ENCODE data around the gene ARHGAP15.

Gene ARHGAP15

DNA sequence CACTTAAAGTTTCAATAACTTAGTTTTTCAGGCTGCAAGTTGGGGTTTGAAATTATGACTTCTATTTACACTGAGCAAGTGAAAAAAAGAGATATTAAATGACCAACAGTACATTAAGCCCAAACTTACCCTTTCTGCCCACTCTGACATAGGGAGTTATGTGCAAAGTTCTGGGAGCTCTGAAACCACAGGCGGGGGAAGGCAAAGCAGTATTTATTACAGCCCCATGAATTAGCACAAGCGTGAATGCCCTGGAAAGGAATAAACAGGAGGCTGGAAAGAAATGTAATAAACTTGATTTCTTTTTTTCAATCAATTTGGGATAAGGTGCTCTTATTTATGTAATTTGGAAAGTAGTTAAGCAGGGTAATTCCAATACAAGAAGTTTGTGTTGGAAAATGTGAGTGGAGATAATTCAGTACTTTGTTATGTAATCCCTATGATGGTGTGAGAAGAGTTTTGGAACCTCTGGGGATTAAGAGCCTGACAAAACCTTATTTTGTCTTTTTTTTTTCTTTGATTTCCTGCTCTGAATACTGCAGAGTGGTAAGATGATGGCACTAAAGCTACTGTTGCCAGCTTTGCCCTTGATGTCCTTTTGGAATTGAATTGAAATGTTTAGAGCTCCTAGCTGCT lies 351.5 kb downstream of the ARHGAP15 start:
- TF ChIP-seq, protein P1, sequence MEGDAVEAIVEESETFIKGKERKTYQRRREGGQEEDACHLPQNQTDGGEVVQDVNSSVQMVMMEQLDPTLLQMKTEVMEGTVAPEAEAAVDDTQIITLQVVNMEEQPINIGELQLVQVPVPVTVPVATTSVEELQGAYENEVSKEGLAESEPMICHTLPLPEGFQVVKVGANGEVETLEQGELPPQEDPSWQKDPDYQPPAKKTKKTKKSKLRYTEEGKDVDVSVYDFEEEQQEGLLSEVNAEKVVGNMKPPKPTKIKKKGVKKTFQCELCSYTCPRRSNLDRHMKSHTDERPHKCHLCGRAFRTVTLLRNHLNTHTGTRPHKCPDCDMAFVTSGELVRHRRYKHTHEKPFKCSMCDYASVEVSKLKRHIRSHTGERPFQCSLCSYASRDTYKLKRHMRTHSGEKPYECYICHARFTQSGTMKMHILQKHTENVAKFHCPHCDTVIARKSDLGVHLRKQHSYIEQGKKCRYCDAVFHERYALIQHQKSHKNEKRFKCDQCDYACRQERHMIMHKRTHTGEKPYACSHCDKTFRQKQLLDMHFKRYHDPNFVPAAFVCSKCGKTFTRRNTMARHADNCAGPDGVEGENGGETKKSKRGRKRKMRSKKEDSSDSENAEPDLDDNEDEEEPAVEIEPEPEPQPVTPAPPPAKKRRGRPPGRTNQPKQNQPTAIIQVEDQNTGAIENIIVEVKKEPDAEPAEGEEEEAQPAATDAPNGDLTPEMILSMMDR (IDR thresholded peaks at IDR 0.05; ENCODE audit: extremely low read depth, missing control alignments) = no peak
- no peak for DNase-seq (ENCODE audit: low spot score)

DNA sequence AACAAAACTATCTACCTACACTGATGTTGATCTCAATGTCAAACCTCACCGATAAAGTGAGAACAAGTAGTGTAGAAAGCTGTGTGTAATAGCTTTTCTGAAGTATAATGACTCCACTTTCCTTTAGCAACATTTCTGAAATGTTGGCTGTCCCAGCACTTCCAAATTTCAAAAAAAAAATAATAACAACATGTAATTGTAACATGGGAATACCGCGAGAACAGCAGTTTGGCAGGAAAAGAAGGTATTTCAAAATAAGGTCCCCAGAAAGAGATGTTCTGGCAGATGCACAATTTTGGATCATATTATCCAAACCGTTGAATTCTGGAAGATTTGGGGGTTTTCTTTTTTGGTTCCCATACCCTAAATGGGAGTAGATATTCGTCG lies 352.0 kb downstream of the ARHGAP15 start:
- TF ChIP-seq, protein P1 (IDR thresholded peaks at IDR 0.05; ENCODE audit: extremely low read depth, missing control alignments) = no peak
- DNase-seq (ENCODE audit: low spot score) = no peak

DNA sequence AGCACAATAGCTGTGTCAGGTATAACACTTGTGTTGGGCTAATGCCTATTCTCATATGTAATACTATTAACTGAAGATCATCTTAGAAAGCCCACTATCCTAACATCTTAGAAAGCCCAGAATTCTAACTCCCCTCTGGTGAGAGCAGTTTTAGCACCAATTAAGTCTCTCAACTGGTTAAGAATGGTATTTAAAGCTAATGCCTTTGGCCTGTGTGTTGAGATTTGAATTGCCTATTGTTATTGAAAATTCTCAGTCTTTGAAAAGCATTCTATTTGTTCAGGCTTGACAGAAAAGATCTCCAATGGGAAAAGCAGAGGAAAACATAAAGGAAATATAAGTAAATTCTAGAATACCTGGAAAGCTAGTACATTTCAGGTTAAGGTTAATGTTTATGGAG lies 352.5 kb downstream of the ARHGAP15 start:
- no peak for DNase-seq (ENCODE audit: low spot score)
- TF ChIP-seq, protein P1 (IDR thresholded peaks at IDR 0.05; ENCODE audit: extremely low read depth, missing control alignments) = no peak

DNA sequence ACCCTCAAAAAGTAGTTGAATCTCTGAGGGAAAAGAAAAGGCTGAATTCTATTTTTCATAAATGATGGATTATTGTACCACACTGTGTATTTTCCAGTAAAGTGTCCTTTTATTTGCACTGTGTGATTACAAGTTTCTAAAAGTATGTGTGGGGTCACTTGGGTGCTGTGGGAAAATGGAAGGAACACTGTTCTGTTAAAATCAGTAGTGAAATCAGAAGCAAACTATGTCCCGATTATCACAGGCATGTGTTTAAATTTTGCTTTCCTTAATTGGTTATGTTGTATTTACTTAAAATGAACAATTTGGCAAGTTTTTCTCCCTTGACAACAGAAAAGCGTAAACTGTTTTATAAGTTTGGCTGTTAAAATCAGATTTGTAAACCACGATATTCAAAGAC lies 353.1 kb downstream of the ARHGAP15 start:
- TF ChIP-seq, protein P1 (IDR thresholded peaks at IDR 0.05; ENCODE audit: extremely low read depth, missing control alignments) = no peak
- no peak for DNase-seq (ENCODE audit: low spot score)

DNA sequence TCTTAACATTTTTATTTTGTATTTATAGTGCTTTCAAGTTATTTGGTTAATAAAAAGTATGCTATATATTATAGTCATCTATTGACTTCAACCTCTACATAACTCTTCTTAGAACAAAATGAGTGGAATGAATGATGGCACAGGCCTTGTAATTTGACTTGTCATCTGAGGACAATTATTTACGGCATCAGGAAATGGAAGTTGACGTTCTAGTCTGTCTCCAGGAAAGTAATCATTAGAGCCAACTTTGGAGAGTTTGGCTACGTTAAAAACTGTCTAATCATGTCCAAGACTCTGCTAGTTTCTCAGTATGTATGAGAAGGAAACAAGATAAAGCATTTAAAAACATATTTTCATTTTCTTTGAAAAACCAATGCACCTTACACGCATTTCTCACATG lies 353.6 kb downstream of the ARHGAP15 start:
- TF ChIP-seq, protein P1 (IDR thresholded peaks at IDR 0.05; ENCODE audit: extremely low read depth, missing control alignments) = no peak
- DNase-seq (ENCODE audit: low spot score) = no peak

DNA sequence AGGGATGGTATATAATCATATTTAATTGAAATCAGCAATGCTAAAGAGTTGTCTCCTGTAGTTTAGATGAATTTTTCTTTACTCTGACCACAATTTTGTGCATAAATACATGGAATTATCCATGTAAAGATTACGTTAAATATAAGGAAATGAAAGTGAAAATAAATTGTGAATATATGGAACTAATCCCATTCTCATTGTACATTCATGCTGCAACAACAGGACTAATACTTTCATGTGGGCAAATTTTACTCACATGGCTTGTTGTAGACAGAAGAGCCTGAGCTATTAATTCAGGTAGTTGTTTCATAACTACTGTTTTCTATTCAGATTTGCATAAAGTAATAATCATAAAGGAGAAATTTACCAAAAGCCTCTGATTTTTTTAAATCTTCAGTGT lies 357.8 kb downstream of the ARHGAP15 start:
- TF ChIP-seq, protein P1 (IDR thresholded peaks at IDR 0.05; ENCODE audit: extremely low read depth, missing control alignments) = no peak

DNA sequence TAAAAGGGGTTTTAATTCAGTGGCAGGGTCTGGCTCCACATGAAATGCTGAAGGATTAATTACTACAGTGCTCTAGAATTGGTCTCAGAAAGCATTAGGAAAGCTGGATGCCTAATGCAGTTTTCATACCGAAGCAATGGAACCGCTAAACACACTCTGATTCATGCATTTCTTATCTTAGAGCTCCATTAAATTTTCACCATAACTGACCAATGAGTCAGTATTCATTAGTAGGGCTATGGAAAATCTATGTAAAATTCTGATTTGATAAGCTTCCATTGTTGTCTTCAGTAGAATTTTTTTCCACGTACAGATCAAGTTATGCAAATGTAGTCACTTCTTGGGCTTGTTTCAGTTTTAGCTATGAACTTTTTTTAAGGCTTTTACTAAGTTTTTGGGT lies 359.9 kb downstream of the ARHGAP15 start:
- no peak for DNase-seq (ENCODE audit: low spot score)
- TF ChIP-seq, protein P1 (IDR thresholded peaks at IDR 0.05; ENCODE audit: extremely low read depth, missing control alignments) = no peak

More for the DNA sequence above, 357.8 kb downstream of the ARHGAP15 start:
- DNase-seq (ENCODE audit: low spot score) = no peak
